NCI-H1417 treated with DMSO at 0.1 percent for 48 hours (cell line): ENCODE measurements around the gene HYDIN.

ENCODE experiments used
- DNase-seq: peaks from one replicate; lab custom pipeline; 2025; lab: John Stamatoyannopoulos, UW

Gene HYDIN

DNA sequence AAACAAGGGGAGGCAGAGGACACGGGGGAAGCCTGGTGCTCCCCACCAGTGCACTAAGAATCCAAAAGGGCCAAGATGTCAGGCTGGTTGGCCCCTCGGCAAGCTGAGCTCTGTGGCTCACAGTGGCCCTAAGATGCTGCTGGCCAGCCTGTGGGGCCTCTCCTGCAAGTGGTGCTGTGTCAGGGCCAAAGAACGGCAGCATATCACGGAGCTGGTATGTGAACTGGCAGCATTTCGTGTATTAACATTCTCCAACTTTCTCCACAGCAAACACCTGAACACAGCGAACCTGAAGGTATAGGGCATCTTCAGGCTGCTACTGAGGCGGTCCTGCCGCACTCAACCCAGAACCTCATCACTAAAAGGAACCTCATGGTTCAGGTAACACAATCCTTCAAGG lies 464.3 kb downstream of the HYDIN start:
- DNase-seq: no peak

DNA sequence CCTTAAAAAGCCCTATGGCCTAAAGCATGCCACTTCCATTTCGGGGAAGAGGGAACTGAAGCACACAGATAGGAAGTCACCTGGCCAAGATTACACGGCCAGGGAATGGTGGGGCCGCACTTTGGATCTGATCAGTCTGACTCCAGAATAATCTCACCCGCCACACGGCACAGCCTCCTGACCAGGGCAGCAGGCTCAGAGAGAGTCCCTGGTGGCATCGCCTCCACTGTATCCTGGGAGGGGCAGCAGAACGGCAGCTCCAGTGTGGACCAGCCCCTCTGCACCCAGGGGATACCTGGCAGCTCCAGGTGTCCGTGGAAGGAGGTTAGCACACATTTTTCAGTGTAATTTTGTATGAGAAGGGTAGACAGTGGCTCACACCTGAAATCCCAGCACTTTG lies 465.0 kb downstream of the HYDIN start:
- no peak for DNase-seq

GRCh38 chr16:70764632-70765031 lies 465.9 kb downstream of the HYDIN start:
- DNase-seq: no peak

DNA sequence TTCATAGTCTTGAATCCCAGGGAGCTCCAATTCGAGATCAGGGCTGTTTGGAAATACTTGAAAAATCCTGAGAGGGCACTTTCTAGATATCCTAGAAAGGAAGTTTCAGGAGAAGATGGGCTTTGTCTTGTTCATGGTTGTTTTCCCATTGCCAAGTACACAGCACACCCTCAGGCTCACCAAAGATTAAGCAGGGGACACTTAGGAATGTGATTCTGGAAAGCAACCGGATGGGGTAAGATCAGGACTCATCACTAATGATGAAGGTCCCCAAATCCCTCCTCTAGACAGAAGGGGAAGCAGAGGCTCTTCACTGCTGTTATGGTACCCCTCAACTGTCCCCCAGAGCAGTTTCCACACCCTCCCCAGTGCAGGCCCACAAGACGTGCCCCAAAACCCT lies 470.3 kb downstream of the HYDIN start:
- DNase-seq: no peak

DNA sequence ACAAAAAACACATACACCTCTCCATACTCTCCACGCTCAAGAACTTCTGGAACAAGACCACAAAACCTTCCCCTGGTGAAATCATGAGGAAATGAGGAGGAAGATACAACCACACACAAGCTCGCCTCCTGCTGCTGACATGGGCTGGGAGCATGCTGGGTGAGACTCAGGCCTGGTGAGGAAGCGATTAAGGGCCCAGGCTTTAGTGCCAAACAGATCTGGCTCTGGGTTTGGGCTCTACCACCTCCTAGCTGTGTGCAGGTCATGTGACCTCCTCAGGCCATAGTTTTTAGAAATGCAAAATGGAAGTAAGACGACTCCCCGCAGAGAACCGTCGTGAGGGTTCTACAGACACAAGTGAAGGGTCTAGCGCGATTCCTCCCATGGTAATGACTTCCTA lies 470.9 kb downstream of the HYDIN start:
- no peak for DNase-seq

DNA sequence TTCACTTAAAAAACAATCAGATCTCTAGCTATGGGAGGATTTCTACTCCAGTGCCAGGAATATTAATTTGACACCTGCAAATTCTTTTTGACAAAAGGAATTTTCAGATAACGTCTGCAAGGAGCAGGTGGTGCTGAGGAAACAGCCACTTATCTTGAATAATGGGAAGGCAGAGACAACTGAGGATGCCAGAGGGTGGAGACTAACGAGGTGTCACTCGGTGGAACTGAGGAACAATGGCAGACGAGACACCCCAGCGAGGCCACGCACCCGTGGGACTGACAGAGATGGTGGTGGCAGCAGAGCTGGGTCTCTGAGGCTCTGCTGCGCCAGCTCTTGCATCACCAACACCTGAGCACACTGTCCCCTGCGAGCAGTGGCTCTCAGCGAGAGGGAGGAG lies 471.7 kb downstream of the HYDIN start:
- no peak for DNase-seq
